Embryonic facial prominence (tissue), 1 donor: Measurements from ENCODE around the gene TRMT2B.
"Not testable (repeated sequence)": the region's sequence is repeated elsewhere in the genome, so short reads cannot be mapped to it uniquely, and the experiment has no call there.

Source experiments
- DNase-seq: peaks from one replicate; pipeline ENCODE4 v3.0.0-alpha.2; 2016; ENCODE audit errors: extremely low spot score

TRMT2B gene

DNA sequence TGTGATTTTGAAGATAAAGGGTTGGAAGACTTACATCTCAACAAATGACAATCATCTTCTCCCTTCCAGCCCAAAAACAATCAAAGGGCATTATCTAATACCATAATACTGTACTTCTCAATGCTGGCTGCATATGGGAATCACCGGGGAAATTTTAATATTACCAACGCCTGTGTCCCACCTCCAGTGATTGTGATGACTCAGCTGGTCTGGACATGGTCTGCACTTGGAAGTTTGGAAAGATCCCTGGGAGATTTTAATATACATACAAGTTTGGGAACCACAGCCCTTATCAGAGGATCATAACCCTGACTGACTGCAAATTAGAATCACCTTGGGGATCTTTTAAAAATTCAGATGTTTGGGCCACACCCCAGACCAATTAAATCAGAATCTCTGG, 52.5 kb downstream of the TRMT2B start:
- no peak for DNase-seq

DNA sequence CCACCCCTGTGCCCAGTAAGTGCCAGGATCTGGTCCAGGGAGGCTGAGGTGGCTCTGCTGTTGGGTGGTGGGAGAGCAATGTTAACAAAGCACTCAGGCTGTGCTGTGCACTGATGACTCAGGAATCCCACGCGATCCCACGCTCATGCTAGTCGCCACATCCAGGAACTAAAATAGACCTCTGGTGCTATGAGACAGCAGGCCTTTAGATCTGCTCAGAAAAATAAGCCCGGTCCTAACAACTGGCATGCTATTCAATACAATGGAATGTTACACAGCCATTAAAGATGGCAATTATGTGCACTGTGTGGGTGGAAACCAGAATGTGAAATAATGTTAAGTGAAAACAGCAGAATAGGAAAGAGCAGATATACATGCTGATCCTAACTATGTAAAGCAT, 56.4 kb downstream of the TRMT2B start:
- DNase-seq: no peak

DNA sequence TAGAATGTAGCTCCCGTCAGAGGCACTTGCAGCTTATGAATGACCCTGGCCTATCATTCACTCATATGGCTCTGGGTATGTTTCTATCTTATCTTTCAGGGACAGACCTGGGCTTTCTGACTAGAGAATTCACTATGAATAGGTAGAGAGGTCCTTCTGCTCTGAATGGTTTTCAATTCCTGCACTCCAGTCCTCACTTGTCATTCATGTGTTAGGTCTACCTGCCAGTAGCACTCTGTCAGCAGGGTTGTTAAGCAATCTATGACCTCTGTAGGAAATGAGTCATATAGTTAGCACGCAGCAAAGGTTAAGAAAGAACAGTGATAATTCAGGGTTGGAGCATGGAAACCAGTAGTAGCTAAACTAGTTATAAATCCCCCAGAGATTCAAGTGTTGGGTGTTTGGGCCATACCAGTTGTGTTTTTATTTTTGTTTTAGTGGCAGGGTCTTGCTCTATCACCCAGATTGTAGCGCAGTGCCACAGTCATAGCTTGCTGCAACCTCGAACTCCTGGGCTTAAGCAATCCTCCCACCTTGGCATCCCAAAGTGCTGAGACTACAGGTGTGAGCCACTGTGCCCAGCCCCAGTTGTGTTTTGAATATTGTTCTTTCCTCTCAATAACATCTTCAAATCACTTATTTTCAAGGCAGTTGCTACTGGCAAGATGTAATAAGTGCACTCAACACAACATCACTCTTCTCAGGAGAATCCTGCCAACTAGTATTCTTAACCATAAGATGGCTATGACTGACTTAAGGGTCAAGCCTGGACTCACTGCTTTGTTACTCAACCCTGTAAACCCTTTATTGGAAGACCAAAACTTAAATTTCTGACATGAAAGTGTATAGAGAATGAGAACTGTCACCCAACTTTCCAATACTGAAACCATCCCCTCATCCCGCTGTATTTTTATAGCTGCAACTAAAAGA, 57.3 kb downstream of the TRMT2B start:
- no peak for DNase-seq

DNA sequence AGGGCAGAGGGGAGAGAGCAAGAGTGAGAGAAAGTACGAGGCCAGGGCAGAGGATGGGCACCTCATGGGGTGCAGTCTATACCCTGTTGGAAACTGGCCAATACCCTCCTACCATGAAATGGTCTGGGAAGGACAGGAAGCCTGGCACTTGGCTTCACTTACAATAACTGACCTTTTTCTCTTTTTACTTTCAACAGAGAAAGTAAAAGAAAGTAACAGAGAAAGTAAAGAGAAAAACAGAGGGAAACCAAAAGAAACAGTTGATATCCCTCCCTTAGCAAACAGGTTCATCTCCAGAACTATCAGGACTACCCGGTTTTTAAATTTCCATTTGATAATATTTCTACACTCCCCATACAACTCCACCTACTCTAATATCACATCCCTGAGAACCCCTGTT, 61.8 kb downstream of the TRMT2B start:
- no peak for DNase-seq

DNA sequence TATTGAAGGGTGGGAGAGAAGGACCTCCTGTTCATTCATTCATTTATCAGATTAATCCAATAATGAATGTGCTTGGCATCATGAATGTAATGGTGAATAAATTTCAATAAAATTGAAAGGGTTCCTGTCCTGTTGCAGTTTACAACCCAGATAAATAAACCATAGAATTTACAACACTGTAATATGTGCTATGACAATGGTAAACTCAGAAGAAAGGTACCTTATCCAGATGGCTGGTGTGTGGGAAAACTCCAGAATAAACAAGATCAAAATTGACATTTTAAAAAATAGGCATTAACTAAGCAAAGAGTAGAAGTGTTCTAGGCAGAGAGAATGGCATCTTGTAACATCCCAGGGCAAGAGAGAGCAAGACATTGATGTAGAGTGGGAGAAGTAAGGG, 67.1 kb downstream of the TRMT2B start:
- DNase-seq: no peak

DNA sequence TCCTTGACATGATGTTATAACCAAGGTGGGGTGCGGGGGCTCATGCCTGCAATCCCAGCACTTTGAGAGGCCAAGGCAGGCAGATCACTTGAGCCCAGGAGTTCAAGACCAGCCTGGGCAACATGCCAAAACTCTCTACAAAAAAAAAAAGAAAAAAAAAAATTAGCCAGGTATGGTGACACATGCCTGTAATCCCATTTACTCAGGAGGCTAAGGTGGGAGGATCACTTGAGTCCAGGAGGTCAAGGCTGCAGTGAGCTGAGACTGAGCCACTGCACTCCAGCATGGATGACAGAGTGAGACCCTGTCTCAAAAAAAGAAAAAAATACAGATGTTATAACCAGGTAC, 70.4 kb downstream of the TRMT2B start:
- DNase-seq: not testable (repeated sequence)

DNA sequence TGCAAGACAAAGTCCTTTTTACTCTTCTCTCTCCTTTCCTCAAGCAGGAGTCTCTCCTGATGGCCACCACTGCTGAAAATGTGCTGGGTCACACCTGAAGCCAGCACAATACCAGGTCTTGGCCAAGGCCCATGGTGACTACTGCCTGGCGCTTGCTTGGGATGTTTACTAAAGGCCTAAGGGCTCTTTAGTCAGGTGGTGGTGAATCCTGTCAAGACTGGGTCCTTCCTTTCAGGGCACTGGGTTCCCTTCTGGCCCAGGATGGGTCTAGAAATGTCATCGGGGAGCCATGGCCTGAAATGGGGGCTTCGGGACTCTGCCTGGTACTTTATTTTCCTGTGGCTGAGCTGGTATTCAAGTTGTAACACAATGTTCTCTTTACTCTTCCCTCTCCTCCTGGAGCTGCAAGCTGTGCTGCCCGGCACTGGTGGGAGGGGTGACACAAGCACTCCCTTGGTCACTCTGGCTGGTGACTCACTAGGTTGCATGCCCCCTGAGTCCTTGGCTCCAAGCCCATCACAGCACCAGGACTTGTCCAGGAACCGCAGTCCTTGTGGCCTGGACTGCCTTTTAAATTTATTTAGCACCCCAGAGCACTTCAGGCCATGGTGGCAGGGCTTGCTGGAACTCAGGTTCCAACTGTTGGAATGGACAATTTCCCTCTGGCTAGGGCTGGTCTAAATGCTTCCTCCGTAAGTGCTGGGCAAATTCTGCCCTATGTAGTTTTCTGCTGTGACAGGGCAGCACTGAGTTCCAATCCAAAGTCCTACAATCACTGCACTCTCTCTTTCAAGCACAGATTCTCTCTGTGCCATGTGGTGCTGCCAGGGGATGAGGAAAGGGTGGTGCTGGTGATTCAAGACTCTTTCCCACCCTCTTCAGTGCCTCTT, 71.1 kb downstream of the TRMT2B start:
- DNase-seq: no peak

- no peak for DNase-seq
These were observed 71.9 kb downstream of the TRMT2B start for GRCh38 chrX:100979881-100980607.

GRCh38 chrX:100976211-100976610, 75.7 kb downstream of the TRMT2B start:
- no peak for DNase-seq

DNA sequence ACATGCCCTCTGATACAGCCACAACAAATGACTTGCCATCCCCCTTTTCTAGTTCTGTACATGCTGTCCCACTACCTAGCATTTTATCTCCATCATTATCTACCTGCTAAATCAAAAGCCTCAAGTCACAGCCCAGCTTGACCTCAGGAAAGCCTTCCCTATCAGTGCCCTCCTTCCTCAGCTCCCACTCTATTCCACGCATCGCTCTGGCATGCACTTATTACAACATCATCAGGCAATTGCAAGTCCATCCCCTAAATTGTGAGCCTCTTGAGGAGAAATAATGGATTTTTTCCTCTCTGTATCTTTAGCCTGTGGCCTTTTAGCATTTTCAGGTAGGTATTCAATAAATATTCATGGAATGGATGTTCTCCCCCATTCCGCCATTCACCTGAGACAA, 76.7 kb downstream of the TRMT2B start:
- no peak for DNase-seq

DNA sequence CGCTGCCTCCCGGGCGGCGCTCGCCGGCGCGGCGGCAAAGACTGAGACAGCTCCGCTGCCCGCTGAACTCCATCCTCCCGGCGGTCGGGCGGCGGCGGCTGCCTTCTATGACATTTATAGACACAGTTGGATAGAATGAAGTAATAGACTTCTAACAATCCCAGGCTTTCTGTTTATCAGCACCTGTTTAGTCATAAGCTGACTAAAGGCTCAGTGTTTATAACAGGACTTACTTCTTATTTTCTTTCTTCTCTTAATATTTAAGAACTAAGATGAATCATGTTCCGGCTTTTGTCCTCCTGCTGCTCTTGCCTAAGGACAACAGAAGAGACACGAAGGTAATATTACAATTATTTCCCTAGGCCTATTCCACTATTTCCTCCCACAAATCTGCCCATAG, 78.5 kb downstream of the TRMT2B start:
- no peak for DNase-seq

- DNase-seq: no peak
These were observed 82.0 kb downstream of the TRMT2B start for GRCh38 chrX:100969936-100970335.

GRCh38 chrX:100969408-100969807, 82.5 kb downstream of the TRMT2B start, which contains the start of gene ARL13A:
Gene ARL13A, plus strand, starts transcription at chrX:100969708. Its CDS starts 3,982 bp downstream, at chrX:100973690.
- DNase-seq: no peak

GRCh38 chrX:100964362-100964761, 87.5 kb downstream of the TRMT2B start:
- DNase-seq: no peak

DNA sequence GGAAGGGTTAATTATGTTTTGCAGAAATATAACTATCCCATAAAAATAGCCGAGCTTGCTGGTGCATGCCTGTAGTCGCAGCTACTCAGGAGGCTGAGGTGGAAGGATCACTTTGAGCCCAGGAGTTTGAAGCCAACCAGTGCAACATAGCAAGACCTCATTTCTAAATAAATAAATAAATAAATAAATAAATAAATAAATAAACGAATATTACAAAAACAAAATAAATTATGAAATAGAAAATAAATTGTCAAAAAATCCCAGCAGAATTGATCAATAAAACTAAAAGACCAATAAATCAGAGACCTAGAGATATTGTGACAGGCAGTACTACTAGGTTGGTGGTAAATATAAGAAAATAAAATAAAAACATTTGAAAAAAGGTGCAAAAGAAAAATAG, 89.1 kb downstream of the TRMT2B start:
- no peak for DNase-seq
